Measurements from ENCODE around the gene FDXACB1.

FDXACB1 gene

GRCh38 chr11:111843661-111844060 lies 35.3 kb downstream of the FDXACB1 start:
- TF ChIP-seq, protein P1, sequence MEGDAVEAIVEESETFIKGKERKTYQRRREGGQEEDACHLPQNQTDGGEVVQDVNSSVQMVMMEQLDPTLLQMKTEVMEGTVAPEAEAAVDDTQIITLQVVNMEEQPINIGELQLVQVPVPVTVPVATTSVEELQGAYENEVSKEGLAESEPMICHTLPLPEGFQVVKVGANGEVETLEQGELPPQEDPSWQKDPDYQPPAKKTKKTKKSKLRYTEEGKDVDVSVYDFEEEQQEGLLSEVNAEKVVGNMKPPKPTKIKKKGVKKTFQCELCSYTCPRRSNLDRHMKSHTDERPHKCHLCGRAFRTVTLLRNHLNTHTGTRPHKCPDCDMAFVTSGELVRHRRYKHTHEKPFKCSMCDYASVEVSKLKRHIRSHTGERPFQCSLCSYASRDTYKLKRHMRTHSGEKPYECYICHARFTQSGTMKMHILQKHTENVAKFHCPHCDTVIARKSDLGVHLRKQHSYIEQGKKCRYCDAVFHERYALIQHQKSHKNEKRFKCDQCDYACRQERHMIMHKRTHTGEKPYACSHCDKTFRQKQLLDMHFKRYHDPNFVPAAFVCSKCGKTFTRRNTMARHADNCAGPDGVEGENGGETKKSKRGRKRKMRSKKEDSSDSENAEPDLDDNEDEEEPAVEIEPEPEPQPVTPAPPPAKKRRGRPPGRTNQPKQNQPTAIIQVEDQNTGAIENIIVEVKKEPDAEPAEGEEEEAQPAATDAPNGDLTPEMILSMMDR (IDR thresholded peaks at IDR 0.05; ENCODE audit: low read depth, low read length), result no peak
- H3K4me3 ChIP-seq (ENCODE audit: low read depth, low read length), result no peak overlapping the region

- TF ChIP-seq, protein P1 (IDR thresholded peaks at IDR 0.05; ENCODE audit: low read depth, low read length), result peak; percentile 58
Observed at GRCh38 chr11:111841370-111842053, 37.5 kb downstream of the FDXACB1 start.

GRCh38 chr11:111840143-111840542 lies 38.8 kb downstream of the FDXACB1 start:
- TF ChIP-seq, protein P1 (IDR thresholded peaks at IDR 0.05; ENCODE audit: low read depth, low read length), result no peak
- no peak overlapping the region for H3K4me3 ChIP-seq (ENCODE audit: low read depth, low read length)

More at GRCh38 chr11:111841370-111842053, 37.5 kb downstream of the FDXACB1 start:
- no peak overlapping the region for H3K4me3 ChIP-seq (ENCODE audit: low read depth, low read length)

DNA sequence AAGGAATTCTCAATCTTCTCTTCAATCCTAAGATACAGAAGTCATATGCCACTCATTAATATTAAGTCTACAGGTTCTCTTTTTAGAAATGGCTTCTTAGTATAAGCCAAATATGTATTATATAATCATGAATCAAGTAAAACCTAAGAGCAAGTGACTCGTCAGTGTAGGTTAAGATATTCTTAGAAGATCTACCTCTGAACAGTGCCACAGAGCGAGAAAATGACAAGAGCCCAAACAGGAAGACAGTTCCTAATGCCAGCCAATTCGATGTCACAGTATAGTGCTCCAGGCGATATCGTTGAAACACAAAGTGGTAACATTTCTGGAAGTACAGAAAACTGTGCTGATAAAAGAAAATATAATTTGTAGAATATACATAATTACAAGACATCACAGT lies 40.9 kb downstream of the FDXACB1 start:
- TF ChIP-seq, protein P1 (IDR thresholded peaks at IDR 0.05; ENCODE audit: low read depth, low read length), result no peak
- H3K4me3 ChIP-seq (ENCODE audit: low read depth, low read length), result no peak overlapping the region

DNA sequence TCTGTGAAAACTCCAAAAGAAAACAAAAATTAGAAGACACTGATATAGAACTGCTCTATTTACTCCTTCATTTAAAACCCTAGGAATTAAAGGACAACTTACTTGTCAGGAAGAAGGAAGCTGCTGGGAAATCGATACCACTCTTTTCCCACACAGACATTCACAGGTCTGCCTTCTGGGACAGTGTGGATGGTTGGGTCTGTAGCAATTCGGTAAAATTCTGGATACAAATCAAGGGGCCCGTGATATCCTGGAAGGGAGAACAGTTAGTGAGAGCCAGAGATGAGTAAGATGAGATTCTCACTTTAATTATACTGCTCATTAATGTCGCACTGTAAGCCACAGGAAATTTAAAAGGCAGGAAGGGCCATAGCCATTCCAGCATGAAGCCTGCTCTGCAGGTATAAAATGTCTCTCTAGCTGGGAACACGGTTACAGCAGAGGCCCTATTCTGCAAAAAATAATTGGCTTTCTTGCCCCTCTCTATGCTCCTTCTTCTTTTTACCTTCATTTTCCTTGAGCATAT lies 41.5 kb downstream of the FDXACB1 start:
- H3K4me3 ChIP-seq (ENCODE audit: low read depth, low read length), result no peak overlapping the region
- TF ChIP-seq, protein P1 (IDR thresholded peaks at IDR 0.05; ENCODE audit: low read depth, low read length), result no peak

GRCh38 chr11:111836721-111837120 lies 42.2 kb downstream of the FDXACB1 start:
- H3K4me3 ChIP-seq (ENCODE audit: low read depth, low read length), result no peak overlapping the region
- TF ChIP-seq, protein P1 (IDR thresholded peaks at IDR 0.05; ENCODE audit: low read depth, low read length), result no peak

DNA sequence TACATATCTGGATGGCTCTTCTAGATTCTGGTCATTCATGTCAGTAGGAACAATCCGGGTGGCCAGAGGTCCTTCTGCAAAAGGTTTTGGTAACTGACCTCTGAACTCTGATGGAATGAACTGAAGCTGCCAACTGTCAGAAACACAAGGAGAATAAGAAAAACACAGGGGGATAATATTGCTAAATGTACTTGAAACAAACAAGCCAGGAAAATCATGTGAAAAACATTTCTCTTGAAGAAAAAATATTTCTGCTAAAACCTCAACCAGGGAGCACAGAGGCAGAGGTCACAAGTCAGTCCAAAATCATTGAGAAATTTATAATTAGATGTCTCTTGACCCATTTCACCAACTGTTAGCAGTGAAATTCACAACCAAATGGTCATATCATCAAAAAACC lies 42.8 kb downstream of the FDXACB1 start:
- H3K4me3 ChIP-seq (ENCODE audit: low read depth, low read length), result no peak overlapping the region
- TF ChIP-seq, protein P1 (IDR thresholded peaks at IDR 0.05; ENCODE audit: low read depth, low read length), result no peak

Measured in WI38 (cell line).